Nephron progenitor cell (in vitro differentiated cells): ENCODE measurements around the gene LRP1B.

ENCODE experiments used
- DNase-seq: peaks from one replicate; pipeline ENCODE4 v3.0.0; 2021
- H3K27ac Mint-ChIP-seq: 2 replicates; pipeline ENCODE4 v1.8.0; 2021; ENCODE audit warnings: mild to moderate bottlenecking, moderate library complexity, mixed read lengths
- H3K27me3 Mint-ChIP-seq: 2 replicates; pipeline ENCODE4 v1.8.0; 2021; ENCODE audit warnings: mild to moderate bottlenecking, low read depth, mixed read lengths; ENCODE audit not compliant: poor library complexity
- H3K36me3 Mint-ChIP-seq: 2 replicates; pipeline ENCODE4 v1.8.0; 2021; ENCODE audit warnings: low read depth, mixed read lengths
- H3K4me1 Mint-ChIP-seq: 2 replicates; pipeline ENCODE4 v1.8.0; 2021; ENCODE audit warnings: mixed read lengths
- H3K4me3 Mint-ChIP-seq: 2 replicates; pipeline ENCODE4 v1.8.0; 2021; ENCODE audit warnings: mild to moderate bottlenecking, moderate library complexity, mixed read lengths
- H3K9me3 Mint-ChIP-seq: 2 replicates; pipeline ENCODE4 v1.8.0; 2021; ENCODE audit warnings: mild to moderate bottlenecking, moderate library complexity, mixed read lengths
- CTCF ChIP-seq: fragments of 200-600 bp; sonication (generic); IDR thresholded peaks from 2 replicates; pipeline ENCODE4 v1.5.0; 2021; ENCODE audit warnings: antibody characterized with exemption

LRP1B gene

GRCh38 chr2:141513853-141514252 lies 617.0 kb downstream of the LRP1B start:
- H3K4me1 Mint-ChIP-seq: peaks cover 2% of the 10 kb centered on the region
- no peak overlapping the region for H3K4me3 Mint-ChIP-seq
- H3K36me3 Mint-ChIP-seq: no peaks in the 10 kb centered on the region
- no peak for TF ChIP-seq CTCF
- no peaks in the 10 kb centered on the region for H3K9me3 Mint-ChIP-seq
- DNase-seq: no peak
- no peaks in the 10 kb centered on the region for H3K27me3 Mint-ChIP-seq
- H3K27ac Mint-ChIP-seq: no peak overlapping the region

GRCh38 chr2:141508806-141509595 lies 621.8 kb downstream of the LRP1B start:
- no peak for TF ChIP-seq CTCF
- Mint-ChIP-seq H3K9me3 (no peaks in the 10 kb centered on the region), H3K4me3 (no peak overlapping the region), H3K27ac (no peak overlapping the region), H3K36me3 (no peaks in the 10 kb centered on the region), H3K4me1 (peaks cover 6% of the 10 kb centered on the region), H3K27me3 (no peaks in the 10 kb centered on the region)
- no peak for DNase-seq

- H3K36me3 Mint-ChIP-seq: no peaks in the 10 kb centered on the region
- no peaks in the 10 kb centered on the region for H3K9me3 Mint-ChIP-seq
- peaks cover 6% of the 10 kb centered on the region for H3K4me1 Mint-ChIP-seq
- H3K27ac Mint-ChIP-seq: no peak overlapping the region
- no peak for DNase-seq
- H3K27me3 Mint-ChIP-seq: no peaks in the 10 kb centered on the region
- no peak overlapping the region for H3K4me3 Mint-ChIP-seq
- no peak for TF ChIP-seq CTCF
Observed at GRCh38 chr2:141508086-141508752, 622.6 kb downstream of the LRP1B start.

- Mint-ChIP-seq H3K27ac (no peak overlapping the region), H3K4me3 (no peak overlapping the region), H3K36me3 (no peaks in the 10 kb centered on the region), H3K27me3 (no peaks in the 10 kb centered on the region), H3K4me1 (peaks cover 6% of the 10 kb centered on the region), H3K9me3 (no peaks in the 10 kb centered on the region)
- TF ChIP-seq CTCF: no peak
- no peak for DNase-seq
Observed at GRCh38 chr2:141506135-141506534, 624.7 kb downstream of the LRP1B start.

GRCh38 chr2:141501752-141502151 lies 629.1 kb downstream of the LRP1B start:
- Mint-ChIP-seq H3K4me1 (no peaks in the 10 kb centered on the region), H3K9me3 (no peaks in the 10 kb centered on the region), H3K4me3 (no peak overlapping the region), H3K36me3 (no peaks in the 10 kb centered on the region), H3K27ac (no peak overlapping the region), H3K27me3 (peaks cover 3% of the 10 kb centered on the region)
- no peak for DNase-seq
- TF ChIP-seq CTCF: no peak

GRCh38 chr2:141499123-141499522 lies 631.7 kb downstream of the LRP1B start:
- DNase-seq: no peak
- no peak for TF ChIP-seq CTCF
- H3K9me3 Mint-ChIP-seq: no peaks in the 10 kb centered on the region
- H3K27ac Mint-ChIP-seq: no peak overlapping the region
- no peaks in the 10 kb centered on the region for H3K36me3 Mint-ChIP-seq
- no peak overlapping the region for H3K4me3 Mint-ChIP-seq
- H3K27me3 Mint-ChIP-seq: peaks cover 3% of the 10 kb centered on the region
- no peaks in the 10 kb centered on the region for H3K4me1 Mint-ChIP-seq
